GM19328 (cell line): Measurements from ENCODE around the gene AGTR1.
"Not testable (repeated sequence)": the region's sequence is repeated elsewhere in the genome, so short reads cannot be mapped to it uniquely, and the experiment has no call there.

Experiments
- ATAC-seq: cut with Tn5 transposase; IDR thresholded peaks from one replicate; pipeline ENCODE4 v1.9.1; 2021; ENCODE audit warnings: mild to moderate bottlenecking, moderate library complexity; ENCODE audit not compliant: unreplicated experiment

Gene AGTR1

DNA sequence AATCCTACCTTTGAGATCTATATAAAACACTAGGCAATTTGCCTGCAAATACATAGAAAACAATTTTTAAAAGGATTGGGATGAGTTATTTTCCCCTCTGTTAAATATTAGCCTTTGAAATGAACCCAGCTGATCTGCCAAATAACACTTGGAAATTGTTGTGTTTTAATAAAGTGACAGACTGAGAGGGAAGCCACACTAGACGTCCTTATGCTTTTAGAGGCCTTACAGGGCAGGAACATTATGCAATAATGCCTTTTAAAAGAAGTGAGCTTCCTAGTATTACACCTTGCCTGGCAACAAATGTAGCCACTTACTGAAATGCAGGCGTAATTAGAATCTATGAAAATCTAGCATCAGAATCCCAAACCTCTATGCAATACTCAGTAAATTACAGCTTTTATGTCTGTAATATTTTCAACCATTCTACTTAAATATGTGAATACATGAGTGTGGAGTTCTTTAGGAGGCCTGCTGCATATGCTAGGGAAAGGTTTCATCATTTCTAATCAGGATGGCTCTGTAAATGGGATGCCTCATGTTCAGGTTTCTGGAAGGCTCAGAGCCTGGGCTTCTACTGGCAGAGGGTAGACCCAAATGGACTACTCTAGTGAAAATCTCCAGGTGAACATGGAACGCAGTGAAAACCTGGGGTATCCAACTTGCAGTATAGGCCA, 20.3 kb downstream of the AGTR1 start:
- no peak for ATAC-seq

DNA sequence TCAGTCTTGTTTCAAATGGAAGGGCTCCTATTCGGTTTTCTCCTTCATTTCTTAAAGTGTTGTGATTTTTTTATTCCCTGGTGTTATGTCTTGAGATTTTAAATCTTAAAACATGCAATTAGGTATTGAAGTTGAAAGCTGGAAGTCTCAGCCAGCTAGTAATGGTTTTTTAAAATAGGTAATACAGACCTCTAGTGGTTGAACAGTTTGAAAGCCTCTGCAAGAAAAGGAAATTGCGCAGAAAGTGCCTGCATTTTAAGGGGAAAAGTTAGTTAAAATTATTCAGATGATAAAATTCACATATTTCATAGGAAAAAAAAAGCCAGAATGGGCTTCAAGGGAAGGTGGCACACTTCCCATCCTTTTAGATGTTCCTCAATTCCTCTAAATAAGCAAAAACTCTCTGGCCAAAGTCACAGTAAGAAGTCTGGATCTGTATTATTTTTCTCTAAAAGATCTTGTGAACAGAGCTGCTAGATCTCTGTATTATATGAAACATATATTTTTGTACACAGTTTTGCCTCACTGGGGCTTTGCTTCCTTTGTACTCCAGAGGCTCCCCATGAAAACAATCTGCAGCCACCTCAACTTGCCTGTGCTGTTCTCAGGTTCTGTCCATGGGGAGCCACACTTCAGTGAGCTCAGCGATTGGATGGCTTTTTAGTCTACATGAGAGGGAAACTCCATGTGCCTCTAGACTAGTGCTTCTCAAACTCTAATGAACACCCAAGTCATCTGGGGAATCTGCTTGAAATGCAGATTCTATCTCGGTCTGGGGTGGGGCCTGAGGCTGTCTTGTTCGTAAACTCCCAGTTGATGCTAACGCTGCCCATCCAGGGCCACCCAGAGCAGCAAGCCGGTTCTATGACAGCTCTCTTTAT, 21.5 kb downstream of the AGTR1 start:
- ATAC-seq = no peak

DNA sequence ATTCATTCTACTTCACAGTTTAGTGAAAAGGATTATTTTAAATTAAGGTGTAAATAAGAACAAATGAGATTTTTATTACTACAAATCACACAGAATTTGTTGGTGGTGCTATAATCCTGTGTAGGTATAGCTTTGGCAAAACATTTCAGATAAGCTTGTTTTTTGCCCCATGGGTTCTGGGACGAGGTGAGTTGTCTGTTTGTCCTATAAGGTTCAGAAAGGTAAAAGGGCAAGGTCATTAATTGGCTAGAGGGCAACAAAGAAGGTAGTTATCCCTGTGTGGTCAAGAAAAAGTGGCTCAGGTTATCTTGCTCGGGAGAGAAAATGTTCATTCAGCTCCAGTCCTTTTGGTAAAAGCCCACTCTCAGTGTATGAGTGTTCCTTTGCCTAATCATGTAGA, 23.2 kb downstream of the AGTR1 start:
- no peak for ATAC-seq

DNA sequence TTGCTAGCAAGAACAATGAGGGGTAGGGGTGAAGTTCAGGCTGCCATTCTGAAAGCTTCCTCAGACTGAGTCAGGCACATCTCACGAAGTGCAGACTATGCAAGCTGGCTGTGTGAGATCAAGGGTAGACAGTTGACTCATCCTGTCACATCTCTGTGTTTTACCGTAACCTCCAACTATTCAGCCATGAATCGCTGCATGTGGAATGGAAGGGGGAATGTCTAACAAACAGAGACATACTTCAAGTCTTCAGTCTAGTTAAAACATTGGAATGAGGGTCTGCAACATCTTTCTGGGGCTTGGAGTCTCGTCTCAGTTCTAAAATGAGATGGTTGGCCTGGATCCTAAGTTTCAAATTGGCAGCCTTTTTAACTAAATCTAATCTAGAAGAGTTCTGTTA, 25.9 kb downstream of the AGTR1 start:
- ATAC-seq = no peak

DNA sequence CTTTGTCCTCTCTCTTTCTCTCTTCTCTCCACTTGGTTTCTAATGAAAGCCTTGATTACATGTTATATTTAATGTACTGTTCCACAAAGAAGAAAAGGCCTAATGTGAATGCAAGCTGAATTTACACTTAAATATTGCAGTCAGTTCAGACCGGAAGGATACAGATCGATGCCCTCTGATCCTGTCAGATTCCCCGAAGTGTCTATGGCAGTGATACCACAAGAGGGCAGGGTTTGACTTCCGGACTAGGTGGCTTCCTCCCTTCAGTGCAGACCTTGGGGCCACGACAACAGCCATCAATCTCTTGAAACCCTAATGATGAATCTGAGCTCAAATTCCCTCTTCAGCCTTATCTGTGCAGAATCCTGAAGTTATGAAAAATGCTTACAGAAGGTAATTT, 29.5 kb downstream of the AGTR1 start:
- peak; percentile 67 for ATAC-seq

DNA sequence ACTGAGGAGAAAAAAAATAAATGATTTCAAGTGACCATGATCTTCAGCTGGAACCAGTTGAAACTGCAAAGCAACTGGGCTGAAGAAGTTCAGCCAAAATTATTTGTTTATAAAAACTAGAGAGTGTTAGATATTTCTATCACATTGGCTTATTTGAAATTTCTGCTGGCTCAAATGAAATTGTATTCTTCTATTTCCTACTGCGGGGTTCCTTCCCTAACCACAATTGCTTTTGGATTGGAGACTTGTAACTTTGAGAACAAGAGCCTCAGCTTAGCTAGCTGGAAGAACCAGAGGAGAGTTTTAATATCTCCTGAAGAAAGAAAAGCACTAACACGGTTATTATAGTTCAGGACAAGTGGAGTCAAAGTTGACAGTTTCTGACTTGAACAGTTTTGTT, 31.1 kb downstream of the AGTR1 start:
- ATAC-seq = no peak

DNA sequence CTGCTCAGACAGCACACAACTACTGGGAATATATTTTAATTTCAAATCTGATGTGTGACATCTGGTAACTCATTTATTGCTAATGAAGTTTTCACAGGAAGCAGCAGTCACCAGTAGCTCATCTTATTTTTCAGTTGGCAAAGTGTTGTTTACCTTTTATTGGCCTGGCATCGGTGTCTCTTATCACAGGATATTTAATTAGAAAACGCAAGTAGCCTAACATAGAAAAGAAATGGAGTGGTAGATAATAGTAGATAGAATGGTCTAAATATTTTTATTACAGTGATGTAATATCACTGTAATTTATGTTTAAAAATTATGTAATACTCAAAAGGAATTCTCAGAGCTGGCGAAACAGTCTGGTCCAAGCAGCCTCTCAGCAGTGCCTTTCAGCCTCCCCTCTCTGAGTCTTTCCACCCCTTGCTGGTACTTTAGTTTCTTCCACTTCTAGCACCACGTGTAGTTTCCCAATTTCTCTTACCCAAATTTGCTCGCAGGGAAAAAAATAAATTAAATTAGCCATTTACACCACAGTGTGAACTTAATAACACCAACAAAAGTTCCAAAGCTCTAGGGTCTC, 31.9 kb downstream of the AGTR1 start:
- ATAC-seq = no peak

DNA sequence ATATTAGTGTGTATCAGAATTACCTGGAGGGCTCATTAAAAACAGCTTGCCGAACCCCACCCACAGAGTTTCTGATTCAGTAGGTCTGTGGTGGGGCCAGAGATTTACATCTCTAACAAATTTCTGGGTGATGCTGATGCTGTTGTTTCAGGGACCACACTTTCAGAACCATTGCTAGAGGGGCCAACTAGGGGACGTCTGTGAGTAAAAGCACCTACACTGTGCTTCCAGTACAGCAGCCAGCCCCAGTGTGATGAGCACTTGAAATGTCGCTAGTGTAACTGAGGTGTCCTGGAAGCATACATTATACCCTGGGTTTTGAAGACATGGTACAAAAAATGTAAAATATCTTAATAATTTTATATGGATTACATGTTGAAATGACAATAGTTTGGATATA, 33.0 kb downstream of the AGTR1 start:
- ATAC-seq = no peak

DNA sequence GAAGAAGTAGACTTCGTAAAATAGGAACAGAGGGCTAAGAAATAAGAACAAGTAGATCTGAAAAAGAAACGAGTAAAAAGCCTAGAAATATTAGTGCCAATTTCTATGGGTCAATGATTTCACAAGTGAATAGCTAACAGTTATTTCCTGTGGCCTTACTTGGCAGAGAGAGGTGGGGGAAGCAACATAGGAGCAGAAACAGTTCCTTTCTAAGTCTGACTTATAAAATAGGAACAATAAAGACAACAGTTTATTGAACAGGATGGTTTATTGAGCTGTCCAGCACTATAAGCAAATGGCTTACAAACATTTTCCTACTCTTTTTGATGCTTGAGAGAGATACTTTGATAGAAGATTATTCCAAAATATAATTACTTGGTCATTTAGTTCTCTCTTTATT, 37.9 kb downstream of the AGTR1 start:
- ATAC-seq = no peak

DNA sequence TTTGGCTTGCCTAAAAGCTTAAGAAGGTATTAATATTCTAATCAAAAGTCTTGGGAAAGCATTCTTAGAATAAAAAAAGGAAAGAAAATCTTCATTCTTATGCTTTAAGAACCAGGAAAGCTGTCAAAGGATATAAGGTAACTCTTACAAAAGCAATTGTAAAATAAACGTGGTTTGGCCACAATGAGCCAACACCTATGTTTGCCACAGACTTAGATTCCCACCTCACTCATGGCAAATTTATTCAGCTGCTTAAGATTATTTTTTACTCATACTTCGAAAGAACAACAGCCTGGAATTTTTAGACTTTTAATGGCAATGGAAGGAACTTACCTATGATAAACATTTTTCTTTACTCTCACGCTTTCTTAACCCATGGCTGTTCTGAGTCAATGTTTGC, 38.4 kb downstream of the AGTR1 start:
- no peak for ATAC-seq

DNA sequence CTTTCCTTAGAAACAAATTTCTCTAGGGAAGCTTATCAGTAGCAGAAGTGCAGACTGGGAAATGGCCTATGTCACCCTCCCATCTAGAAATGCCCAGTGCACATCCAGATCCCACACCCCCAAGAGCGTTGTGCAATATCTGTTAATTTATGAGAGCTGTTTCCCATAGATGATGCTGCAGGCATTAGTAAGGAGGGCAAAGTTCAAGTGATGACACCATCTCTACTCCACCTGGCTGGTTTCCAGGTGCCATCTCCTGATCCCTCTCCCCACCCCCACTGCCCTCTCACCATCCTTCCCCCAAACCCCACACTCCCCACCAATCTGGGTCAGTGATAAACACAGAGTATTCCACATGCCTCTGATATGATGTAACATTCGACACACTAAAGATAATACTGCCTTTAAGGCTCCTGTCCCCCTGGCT, 39.4 kb downstream of the AGTR1 start:
- no peak for ATAC-seq

DNA sequence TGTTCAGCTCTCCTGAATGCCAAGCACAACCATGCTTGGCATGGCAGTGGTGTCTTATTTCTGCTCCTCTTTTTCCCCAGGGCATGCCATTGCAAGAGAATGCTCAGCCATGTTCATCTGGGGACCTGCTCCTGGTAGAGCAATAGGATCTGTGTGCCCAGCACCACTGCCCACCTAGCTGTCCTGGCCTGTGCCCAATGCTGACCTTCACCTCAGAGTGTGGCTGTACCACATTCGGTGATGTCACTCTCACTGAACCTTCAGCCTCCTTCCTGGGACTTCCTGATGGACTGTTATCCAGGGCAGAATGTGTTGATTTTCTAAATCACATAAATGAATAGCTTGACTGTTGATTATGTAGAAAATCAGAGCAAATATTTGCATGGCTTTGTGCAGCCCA, 42.0 kb downstream of the AGTR1 start:
- ATAC-seq = no peak

DNA sequence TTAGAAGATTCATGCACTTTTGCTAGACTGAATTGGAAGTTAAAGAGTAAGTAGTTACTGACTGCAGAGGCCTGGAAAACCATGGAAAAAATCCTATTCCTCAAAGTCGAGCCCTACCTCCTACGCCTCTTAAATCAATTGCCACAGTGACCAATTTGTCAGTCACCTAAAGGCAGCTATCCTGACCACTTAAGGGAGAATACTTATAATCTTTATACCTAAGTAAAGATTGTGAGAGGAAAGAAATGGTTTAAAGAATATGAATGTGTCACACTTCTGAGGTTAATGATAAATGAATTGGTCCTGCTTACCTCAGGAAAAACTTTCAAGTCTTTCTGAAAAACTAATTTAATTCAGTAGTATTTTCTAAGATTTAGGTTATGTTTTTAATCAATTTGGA, 42.6 kb downstream of the AGTR1 start:
- ATAC-seq = no peak

DNA sequence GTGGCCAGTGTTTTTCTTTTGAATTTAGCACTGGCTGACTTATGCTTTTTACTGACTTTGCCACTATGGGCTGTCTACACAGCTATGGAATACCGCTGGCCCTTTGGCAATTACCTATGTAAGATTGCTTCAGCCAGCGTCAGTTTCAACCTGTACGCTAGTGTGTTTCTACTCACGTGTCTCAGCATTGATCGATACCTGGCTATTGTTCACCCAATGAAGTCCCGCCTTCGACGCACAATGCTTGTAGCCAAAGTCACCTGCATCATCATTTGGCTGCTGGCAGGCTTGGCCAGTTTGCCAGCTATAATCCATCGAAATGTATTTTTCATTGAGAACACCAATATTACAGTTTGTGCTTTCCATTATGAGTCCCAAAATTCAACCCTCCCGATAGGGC, 43.5 kb downstream of the AGTR1 start:
- no peak for ATAC-seq

DNA sequence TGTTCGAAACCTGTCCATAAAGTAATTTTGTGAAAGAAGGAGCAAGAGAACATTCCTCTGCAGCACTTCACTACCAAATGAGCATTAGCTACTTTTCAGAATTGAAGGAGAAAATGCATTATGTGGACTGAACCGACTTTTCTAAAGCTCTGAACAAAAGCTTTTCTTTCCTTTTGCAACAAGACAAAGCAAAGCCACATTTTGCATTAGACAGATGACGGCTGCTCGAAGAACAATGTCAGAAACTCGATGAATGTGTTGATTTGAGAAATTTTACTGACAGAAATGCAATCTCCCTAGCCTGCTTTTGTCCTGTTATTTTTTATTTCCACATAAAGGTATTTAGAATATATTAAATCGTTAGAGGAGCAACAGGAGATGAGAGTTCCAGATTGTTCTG, 44.4 kb downstream of the AGTR1 start:
- ATAC-seq = no peak

DNA sequence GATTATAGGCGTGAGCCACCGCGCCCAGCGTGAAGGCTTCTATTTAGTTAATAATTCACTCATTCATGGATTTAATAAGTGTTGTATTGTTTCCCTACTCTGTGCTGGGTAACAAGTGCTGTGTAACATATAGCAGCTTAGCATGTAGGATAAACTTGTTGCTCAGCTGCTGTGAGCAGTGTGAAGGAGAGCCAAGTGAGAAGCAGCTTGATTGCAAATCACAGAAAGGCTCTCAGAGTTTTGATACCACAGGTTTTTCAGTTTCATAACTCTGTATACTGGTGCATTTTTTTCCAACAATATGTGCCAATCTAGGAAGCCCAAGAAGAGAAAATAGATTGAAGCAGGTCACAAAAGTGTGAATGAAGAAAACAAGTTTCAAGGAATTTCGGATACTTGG, 48.4 kb downstream of the AGTR1 start:
- ATAC-seq = no peak

DNA sequence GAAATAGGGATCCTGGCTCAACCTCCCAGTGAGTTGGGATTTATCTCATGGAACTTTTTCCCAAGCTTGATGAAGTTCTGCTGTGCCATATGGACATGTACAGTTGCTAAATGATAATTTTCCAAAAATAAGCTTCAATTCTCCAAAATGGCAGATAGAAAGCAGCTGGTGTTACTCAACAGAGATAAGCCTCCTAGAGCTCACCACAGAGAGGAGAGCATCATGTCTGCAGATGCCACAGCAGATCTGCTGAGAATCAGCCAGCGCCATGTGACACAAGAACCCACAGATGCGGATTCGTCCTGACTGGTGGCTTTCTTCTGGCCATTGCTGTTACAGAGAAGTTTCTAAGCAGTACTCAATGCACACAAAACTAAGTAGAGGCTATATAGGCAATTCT, 50.6 kb downstream of the AGTR1 start:
- no peak for ATAC-seq

DNA sequence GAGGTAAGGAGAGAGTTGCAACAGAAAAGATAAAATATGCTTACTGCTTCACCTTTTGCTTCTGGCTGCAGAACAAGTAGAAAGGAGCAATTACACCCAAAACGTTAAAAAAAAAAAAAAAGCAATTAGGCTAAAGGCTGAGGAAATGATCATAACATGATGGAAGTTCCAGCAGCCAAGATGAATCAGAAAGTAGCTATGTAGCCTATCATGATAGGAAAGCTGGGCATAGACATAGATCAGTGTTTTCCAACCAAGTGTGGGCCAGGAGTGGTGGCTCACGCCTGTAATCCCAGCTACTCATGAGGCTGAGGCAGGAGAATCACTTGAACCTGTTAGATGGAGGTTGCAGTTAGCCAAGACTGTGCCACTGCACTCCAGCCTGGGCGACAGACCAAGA, 52.6 kb downstream of the AGTR1 start:
- ATAC-seq = no peak

DNA sequence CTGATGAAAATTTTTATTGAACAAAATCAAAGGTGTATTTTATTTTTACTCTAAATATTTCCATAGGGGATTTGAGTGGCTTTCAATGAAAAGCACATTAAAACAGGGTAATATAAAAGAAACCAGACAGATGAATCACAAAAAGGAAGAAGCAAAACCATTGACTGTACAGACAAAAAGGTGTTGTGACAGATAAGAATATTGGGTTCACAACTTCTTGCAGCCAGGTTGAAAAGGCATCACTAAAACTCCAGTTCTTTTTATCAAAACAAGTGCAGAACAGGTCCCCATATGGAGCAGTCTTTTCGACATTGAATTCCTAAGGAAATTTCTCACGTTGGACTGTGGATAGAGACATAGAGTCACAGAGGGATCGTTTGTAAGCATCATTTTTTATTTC, 53.8 kb downstream of the AGTR1 start:
- ATAC-seq = no peak

DNA sequence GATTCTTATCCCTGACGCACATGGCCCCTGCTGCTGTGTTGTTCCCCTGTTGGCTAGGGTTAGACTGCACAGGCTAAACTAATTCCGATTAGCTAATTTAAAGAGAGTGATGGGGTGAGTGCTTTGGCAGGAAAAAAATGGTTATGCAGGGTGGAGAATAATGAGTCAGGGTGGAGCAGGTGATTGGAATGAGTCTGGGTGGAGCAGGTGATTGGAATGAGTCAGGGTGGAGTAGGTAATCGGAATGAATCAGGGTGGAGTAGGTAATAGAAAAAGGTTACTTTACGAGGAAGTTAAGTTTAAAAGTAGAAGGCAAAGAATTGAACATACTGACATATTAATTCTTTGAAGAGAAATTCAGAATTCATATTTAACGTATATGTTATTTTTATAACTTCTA, 55.7 kb downstream of the AGTR1 start:
- not testable (repeated sequence) for ATAC-seq

DNA sequence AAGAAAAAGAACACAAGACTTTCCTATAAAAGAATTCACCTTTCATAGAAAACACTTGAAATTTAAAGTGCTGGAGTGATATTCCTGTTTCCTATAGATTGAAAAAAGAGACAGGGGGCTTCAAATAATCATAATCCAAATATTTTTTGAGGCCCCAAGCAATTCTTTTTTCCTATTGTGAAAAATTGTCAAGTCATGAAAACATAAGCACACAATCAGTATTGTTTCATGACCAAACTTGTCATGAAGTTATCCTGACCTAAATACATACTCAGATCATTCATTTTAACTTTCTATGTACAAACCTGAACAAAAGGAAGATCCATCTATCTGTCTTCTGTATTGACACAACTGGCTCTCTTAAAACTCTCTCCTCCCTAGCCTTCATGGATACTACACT, 57.9 kb downstream of the AGTR1 start:
- no peak for ATAC-seq

DNA sequence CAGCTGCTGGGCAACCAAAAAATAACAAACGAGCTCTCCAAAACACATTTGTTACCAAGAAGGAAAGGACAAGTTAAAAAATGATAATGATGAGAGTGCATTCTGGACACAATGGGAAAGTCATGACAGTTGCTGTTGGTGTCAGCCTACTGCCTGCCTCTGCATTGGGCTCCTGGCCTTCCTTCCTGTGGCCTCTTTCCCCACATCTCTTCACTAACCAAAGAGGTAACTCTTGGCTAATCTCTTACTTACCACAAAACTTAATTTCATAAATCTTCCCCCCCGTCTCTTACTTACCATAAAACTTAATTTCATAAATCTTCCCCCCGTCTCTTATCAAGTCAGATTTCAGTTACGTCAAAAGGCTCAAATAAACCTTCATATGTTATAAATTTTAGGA, 58.6 kb downstream of the AGTR1 start:
- no peak for ATAC-seq
